ENCODE results near the gene CFHR5.

The CFHR5 gene

GRCh38 chr1:196954778-196955177, 22.6 kb upstream of the CFHR5 start:
- Histone ChIP-seq H3K9me3 (ENCODE audit: control insufficient read depth, low read length) (no peaks in the 10 kb centered on the region), H3K79me2 (no peaks in the 10 kb centered on the region), H3K4me3 (ENCODE audit: low read depth, low read length) (no peak overlapping the region), H3K27ac (no peak overlapping the region), H3K27me3 (ENCODE audit: control insufficient read depth, insufficient read depth, low read length) (no peaks in the 10 kb centered on the region), H3K4me1 (no peaks in the 10 kb centered on the region), H2AFZ (no peak overlapping the region), H3K4me2 (ENCODE audit: low read length) (no peak overlapping the region), H3K36me3 (ENCODE audit: control insufficient read depth, insufficient read depth, low read length) (no peaks in the 10 kb centered on the region), H3K9ac (no peak overlapping the region)
- TF ChIP-seq CTCF (IDR thresholded peaks at IDR 0.05) = no peak

DNA sequence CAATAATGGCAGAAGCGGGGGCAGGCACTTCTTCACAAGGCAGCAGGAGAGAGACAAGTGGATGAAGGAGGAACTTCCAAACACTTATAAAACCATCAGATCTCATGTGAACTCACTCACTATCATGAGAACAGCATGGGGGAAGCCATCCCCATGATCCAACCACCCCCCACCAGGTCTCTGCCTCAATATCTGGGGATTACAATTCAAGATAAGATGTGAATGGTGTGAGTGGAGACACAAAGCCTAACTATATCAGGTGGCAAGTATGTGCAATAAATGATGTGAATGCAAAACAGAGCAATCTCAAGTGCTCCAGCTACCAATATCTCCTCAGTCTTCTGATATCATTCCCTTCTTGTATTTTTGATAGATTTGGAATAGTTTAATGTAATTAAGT, 21.4 kb upstream of the CFHR5 start:
- no peak overlapping the region for H3K4me2 ChIP-seq (ENCODE audit: low read length)
- no peaks in the 10 kb centered on the region for H3K4me1 ChIP-seq
- H3K27me3 ChIP-seq (ENCODE audit: control insufficient read depth, insufficient read depth, low read length) = no peaks in the 10 kb centered on the region
- H2AFZ ChIP-seq = no peak overlapping the region
- H3K79me2 ChIP-seq = no peaks in the 10 kb centered on the region
- no peaks in the 10 kb centered on the region for H3K9me3 ChIP-seq (ENCODE audit: control insufficient read depth, low read length)
- no peak overlapping the region for H3K4me3 ChIP-seq (ENCODE audit: low read depth, low read length)
- no peaks in the 10 kb centered on the region for H3K36me3 ChIP-seq (ENCODE audit: control insufficient read depth, insufficient read depth, low read length)
- TF ChIP-seq CTCF (IDR thresholded peaks at IDR 0.05) = no peak
- no peak overlapping the region for H3K27ac ChIP-seq
- no peak overlapping the region for H3K9ac ChIP-seq

GRCh38 chr1:196960854-196961253, 16.5 kb upstream of the CFHR5 start:
- no peak for TF ChIP-seq CTCF (IDR thresholded peaks at IDR 0.05)
- Histone ChIP-seq H3K4me2 (ENCODE audit: low read length) (no peak overlapping the region), H3K27ac (no peak overlapping the region), H3K79me2 (no peaks in the 10 kb centered on the region), H3K36me3 (ENCODE audit: control insufficient read depth, insufficient read depth, low read length) (no peaks in the 10 kb centered on the region), H3K9me3 (ENCODE audit: control insufficient read depth, low read length) (no peaks in the 10 kb centered on the region), H3K27me3 (ENCODE audit: control insufficient read depth, insufficient read depth, low read length) (no peaks in the 10 kb centered on the region), H3K4me1 (no peaks in the 10 kb centered on the region), H2AFZ (no peak overlapping the region), H3K9ac (no peak overlapping the region), H3K4me3 (ENCODE audit: low read depth, low read length) (no peak overlapping the region)

DNA sequence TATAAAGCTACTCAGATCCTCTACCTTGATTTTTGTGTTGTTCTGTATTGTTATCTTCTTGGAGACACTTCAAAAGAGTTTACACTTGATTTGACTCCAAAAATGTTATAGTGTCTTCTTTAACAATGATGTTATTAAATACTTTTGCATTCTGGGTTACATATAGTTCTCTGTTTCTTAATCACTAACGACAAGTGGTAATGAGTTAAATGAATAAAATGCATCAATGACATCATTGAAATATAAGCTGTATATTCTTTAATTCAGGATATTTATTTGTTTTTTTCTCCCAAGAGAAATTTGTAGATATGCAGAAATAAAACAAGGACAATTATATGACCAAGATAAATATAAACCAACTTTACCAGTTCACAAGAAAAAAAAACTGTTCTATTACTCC, 7.2 kb upstream of the CFHR5 start:
- Histone ChIP-seq H2AFZ (no peak overlapping the region), H3K4me1 (no peaks in the 10 kb centered on the region), H3K4me3 (ENCODE audit: low read depth, low read length) (no peak overlapping the region), H3K79me2 (no peaks in the 10 kb centered on the region), H3K36me3 (ENCODE audit: control insufficient read depth, insufficient read depth, low read length) (no peaks in the 10 kb centered on the region), H3K9me3 (ENCODE audit: control insufficient read depth, low read length) (no peaks in the 10 kb centered on the region), H3K4me2 (ENCODE audit: low read length) (no peak overlapping the region), H3K9ac (no peak overlapping the region), H3K27ac (no peak overlapping the region), H3K27me3 (ENCODE audit: control insufficient read depth, insufficient read depth, low read length) (no peaks in the 10 kb centered on the region)
- no peak for TF ChIP-seq CTCF (IDR thresholded peaks at IDR 0.05)

DNA sequence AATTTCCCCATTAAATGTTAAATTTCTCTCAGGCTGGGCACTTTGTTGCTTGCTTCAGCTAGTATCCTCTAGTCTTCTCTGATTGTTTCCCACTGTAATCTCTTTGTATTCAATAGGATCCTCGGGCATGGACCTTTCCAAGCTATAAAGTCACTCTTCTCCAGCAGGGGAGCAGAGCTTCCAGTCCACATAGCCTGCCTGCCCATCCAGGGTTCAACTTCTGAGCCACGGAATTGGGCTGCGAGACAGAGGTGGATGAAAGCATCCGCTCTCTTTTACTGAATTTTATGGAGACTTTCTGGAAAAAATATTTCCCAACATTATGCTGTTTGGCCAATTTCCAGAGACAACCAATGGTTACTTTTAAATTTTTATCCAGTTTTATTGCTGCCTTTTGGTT, 1.1 kb upstream of the CFHR5 start:
- H3K27me3 ChIP-seq (ENCODE audit: control insufficient read depth, insufficient read depth, low read length) = no peaks in the 10 kb centered on the region
- no peaks in the 10 kb centered on the region for H3K4me1 ChIP-seq
- TF ChIP-seq CTCF (IDR thresholded peaks at IDR 0.05) = no peak
- no peaks in the 10 kb centered on the region for H3K9me3 ChIP-seq (ENCODE audit: control insufficient read depth, low read length)
- H2AFZ ChIP-seq = no peak overlapping the region
- no peak overlapping the region for H3K27ac ChIP-seq
- no peaks in the 10 kb centered on the region for H3K79me2 ChIP-seq
- no peak overlapping the region for H3K4me2 ChIP-seq (ENCODE audit: low read length)
- no peak overlapping the region for H3K4me3 ChIP-seq (ENCODE audit: low read depth, low read length)
- no peak overlapping the region for H3K9ac ChIP-seq
- no peaks in the 10 kb centered on the region for H3K36me3 ChIP-seq (ENCODE audit: control insufficient read depth, insufficient read depth, low read length)

Measured in parathyroid adenoma (tissue), 2 donors.